GM18498 (cell line): ENCODE data around the gene EID3.
"Not testable (repeated sequence)": the region's sequence is repeated elsewhere in the genome, so short reads cannot be mapped to it uniquely, and the experiment has no call there.

Experiments
- ATAC-seq: cut with Tn5 transposase; IDR thresholded peaks from one replicate; pipeline ENCODE4 v1.9.1; 2021; ENCODE audit warnings: mild to moderate bottlenecking, moderate library complexity; ENCODE audit not compliant: unreplicated experiment

Gene EID3

GRCh38 chr12:104288635-104289274 lies 14.8 kb upstream of the EID3 start:
- ATAC-seq: peak; percentile 46

- no peak for ATAC-seq
Measured at GRCh38 chr12:104290320-104290719, 13.2 kb upstream of the EID3 start.

GRCh38 chr12:104290855-104291254 lies 12.7 kb upstream of the EID3 start:
- no peak for ATAC-seq

- no peak for ATAC-seq
Measured at GRCh38 chr12:104291867-104292524, 11.5 kb upstream of the EID3 start.

- no peak for ATAC-seq
Measured at GRCh38 chr12:104292872-104293794, 10.4 kb upstream of the EID3 start.

- ATAC-seq: not testable (repeated sequence)
Measured at GRCh38 chr12:104294158-104294859, 9.2 kb upstream of the EID3 start.

- no peak for ATAC-seq
Measured at GRCh38 chr12:104294927-104295668, 8.4 kb upstream of the EID3 start.

- no peak for ATAC-seq
Measured at GRCh38 chr12:104295954-104296353, 7.6 kb upstream of the EID3 start.

GRCh38 chr12:104296718-104297117 lies 6.8 kb upstream of the EID3 start:
- no peak for ATAC-seq

- no peak for ATAC-seq
Measured at GRCh38 chr12:104297477-104298113, 5.9 kb upstream of the EID3 start.

- no peak for ATAC-seq
Measured at GRCh38 chr12:104299842-104300481, 3.6 kb upstream of the EID3 start.

- no peak for ATAC-seq
Measured at GRCh38 chr12:104304261-104305009, 896 bp downstream of the EID3 start.

GRCh38 chr12:104305349-104305748 lies 1.8 kb downstream of the EID3 start:
- ATAC-seq: no peak

GRCh38 chr12:104306376-104306775 lies 2.8 kb downstream of the EID3 start:
- no peak for ATAC-seq

- ATAC-seq: no peak
Measured at GRCh38 chr12:104306943-104307654, 3.6 kb downstream of the EID3 start.

GRCh38 chr12:104307655-104308000 lies 4.1 kb downstream of the EID3 start:
- ATAC-seq: no peak

- no peak for ATAC-seq
Measured at GRCh38 chr12:104309446-104309993, 6.0 kb downstream of the EID3 start.
